SW 1271 (cell line): ENCODE results near the gene CHST12.
"Not testable (repeated sequence)": the region's sequence is repeated elsewhere in the genome, so short reads cannot be mapped to it uniquely, and the experiment has no call there.

Experiments used
- DNase-seq, 2 experiments: peaks; one replicate each; lab custom pipeline; 2025; lab: John Stamatoyannopoulos, UW

Gene CHST12

DNA sequence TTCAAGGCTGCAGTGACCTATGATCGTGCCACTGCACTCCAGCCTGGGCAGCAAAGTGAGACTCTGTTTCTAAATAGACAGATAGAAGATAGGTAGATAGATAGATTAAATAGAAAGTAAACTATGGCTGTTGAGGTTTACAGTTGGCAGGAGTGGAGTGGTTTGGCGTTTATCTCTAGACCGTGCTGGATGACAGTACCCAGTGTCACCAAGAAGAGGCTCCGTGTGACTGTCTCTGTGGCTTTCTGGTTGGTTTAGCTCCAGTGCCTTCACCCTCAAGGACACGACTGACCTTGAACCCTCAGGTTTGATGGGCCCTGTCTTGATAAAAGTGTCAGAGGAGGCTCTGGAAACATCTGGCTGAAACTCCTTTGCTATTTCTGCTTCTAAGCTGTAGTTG, 31.7 kb downstream of the CHST12 start:
- no peak for DNase-seq

DNA sequence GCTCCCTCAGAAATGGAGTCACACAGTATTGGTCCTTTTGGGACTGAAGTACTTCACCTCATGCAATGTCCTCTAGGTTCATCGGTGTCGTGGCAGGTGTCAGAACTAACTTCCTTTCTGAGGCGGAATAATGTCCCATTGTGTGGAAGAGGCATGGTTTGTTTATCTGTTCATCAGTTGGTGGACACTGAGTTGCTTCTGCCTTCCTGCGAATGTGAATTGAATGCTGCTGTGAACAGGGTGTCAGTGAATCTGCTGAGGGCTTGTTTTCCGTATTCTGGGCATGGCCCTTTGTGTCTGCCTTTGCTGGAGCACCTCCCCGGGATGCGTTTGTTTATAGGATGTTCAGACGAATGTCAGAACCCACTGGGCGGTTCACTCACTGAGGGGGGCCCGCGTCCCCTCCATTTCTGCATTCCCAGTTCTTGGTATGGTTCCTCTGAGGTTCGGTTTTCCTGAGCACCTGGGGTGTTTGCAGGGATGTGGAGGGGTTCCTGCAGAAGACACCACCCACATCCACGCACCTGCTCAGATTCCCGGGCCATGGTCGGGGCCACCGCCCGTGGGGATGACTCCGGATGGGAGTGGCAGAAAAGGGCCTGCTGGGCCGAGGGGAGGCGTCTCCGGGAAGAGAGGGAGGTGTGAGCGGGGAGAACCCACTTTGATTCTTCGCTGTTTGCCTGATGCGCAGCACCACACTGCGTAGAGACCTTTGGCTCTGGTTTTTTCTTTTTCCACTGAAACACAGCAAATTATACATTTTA, 33.1 kb downstream of the CHST12 start:
- no peak for DNase-seq

DNA sequence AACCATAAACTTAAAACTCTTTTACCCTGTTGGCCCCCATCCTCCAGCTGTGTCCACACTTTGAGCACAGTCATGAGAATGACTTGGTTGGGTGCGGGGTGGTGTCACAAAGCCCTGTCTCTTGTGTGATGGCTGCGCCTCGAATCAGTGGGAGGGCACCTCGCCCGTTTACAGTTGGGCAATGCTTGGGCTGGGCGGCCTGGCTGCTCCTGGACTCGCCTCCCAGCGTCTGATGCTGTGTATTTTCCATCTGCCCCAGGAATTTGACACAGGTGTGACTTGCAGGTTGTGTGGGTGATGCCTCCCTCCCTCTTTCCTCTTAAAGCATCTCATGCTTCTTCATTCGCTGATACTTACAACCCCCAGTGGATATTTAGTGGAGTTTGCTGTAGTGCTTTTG, 33.7 kb downstream of the CHST12 start:
- no peak for DNase-seq

DNA sequence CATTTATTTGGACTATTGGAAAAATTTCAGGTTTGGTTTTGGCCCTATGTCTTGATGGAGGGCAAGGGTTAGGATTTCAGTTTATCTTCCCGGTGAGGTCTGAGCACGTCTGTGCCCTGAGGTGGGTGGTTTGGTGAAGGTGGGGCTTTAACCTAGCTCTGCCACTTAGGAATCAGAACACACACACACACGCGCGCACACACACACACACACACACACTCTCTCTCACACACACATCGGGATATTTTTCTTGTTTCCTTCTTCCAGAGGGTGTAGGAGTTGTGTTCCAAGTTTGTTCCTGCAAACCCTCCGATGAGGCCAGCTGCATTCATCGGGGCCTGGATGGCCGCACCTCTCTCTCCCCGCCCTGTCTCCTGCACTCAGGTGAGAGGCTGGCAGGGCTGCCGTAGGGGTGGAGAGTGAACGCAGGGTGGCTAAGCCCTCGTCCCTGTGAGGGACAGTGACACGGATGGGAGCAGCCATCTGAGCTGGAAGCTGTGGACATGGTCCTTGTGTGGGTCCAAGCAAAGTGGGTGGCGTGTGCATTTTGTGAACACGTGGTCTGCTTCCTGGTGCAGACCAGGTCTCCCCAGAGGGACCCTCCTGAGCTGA, 34.2 kb downstream of the CHST12 start:
- no peak for DNase-seq

DNA sequence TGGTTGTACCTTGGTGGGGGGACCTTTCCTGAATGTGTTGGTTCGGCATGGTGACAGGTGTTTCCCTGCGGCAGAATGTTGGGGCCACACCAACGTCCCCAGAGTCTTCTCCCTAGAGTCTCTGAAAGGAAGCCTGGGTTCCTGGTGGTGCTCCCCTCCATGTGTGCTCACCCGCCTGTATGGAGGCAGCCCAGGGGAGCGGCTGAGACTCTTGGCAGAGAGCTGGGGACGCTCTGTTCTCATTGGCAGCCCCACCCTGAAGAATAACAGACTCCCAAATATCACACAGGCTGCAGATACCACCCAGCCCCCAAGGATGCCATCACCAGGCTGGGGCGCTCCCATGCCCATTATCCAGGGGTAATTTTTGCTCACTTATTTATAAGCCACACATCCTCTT, 34.8 kb downstream of the CHST12 start:
- no peak for DNase-seq

DNA sequence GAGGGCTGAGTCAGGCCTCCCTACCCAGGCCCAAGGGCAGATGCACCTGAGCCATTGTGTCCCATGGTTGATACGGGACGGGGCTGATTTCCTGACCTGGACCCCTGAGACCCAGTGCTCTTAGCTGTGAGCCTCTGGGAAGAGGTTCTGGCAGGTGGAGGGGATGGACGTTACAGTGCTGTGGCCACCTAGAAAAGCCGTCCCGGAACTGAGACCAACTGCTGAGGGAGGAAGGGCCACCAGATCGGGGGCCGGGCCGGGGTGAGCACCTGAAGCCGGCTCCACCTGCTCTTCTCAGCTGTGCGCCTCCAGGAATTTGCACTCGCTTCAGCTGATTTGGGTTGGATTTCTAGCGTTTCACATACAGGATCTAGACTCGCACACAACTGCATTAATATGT, 35.4 kb downstream of the CHST12 start:
- no peak for DNase-seq

DNA sequence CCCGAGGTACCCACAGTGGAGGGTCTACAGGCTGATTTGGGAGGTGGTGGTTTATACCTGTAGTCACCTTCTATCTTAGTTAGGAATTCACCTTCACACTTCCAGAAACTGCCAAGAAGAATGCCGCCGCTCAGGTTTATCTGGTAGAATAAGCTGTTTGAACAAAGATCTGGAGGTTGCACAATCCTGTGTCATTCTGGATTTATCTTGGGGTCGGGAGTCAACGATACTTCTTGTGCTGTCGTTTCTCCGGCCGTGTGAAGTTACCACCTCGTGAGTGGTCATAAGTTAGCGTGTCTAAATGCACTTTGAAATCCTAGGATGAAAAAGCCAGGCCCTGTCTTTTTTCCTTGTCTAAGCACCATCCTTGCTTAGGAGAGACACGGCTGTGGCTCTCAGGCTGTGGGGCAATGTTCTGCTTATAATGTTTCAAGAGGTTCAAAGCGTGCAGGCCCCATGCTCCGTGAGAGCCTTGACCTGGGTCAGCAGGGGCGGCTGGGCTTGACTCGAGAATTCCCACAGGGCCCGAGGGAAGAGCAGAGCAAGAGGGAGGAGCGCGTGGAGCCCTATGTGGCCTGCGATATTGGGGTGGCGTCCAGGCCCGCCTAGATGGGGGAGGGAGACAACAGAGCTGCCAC, 37.3 kb downstream of the CHST12 start:
- no peak for DNase-seq

DNA sequence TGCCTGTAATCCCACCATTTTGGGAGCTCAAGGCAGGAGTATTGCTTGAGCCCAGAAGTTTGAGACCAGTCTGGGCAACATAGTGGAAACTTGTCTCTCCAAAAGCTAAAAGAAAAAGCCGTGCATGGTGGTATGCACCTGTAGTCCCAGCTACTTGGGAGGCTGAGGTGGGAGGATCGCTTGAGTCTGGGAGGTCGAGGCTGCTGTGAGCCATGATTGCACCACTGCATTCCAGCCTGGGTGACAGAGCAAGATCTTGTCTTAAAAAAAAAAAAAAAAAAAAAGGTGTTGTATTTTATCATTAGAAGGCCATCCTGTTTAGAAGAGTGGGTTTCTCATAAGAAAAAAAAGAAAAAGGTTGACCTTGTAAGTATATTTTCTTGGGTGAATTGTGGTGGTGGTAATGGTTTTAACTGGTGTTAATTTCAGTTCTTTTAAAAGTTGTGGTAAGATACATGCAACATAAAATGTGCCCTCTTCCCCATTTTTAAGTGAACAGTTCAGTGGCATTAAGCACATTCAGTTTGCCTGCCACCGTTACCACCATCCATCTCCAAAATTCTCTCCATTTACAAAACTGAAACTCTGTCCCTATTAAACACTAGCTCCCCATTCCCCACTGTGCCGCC, 38.1 kb downstream of the CHST12 start:
- no peak for DNase-seq

DNA sequence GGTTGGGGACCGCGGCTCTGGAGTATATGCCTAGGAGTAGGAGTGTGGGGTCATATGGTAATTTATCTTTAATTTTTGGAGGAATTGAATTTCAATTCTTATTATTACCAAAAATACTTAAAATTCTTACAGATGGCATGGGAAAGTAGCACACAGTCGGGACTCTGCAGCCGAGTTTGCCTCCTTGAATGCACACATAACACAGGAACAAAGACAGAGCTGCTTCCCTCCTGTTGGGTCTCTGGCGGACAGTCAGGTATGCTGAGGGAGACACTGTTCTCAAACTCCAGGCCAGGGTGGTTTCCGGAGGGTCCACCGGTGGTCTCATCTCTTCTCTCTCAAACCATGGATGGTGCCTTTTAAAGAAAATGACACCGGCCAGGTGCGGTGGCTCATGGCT, 40.1 kb downstream of the CHST12 start:
- DNase-seq = no peak

DNA sequence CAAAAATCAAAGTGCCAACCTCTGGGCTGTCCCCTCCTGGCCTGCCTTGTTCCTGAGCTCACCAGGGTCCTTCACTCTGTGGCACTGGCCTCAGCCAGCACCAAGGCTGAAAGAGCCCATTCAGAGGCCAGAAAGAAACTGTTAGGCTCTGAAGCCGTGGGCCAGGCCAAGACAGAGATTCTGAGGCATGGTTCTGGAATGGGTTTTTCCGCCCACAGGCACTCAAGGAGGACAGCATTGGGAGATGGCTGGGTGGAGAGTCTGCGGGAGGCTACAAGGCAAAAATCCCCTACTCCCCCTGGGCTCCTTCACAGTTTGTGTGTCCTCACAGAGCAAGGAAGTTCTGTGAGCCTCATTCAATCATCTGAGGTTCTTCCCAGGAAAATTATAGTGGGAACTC, 41.1 kb downstream of the CHST12 start:
- no peak for DNase-seq

DNA sequence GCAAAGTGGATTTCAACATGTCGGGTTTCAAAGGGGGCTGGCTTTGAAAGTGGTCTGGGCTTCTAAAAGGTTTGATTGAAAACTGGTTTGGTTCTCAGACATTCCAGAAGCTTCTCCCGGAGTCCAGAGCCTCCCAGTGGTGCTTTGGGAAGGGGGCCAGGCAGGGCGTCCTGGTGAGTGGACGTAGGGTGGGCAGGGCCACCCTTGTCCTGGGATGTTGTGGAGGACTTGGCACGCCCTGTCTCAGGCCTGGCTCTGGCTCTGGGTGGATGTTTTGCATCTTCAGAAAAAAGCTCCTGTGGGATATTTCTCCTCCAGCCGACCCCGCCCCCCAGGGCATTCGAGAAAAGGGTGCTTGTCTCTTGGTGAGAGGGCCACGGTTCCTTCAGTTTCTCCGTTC, 41.6 kb downstream of the CHST12 start:
- no peak for DNase-seq

DNA sequence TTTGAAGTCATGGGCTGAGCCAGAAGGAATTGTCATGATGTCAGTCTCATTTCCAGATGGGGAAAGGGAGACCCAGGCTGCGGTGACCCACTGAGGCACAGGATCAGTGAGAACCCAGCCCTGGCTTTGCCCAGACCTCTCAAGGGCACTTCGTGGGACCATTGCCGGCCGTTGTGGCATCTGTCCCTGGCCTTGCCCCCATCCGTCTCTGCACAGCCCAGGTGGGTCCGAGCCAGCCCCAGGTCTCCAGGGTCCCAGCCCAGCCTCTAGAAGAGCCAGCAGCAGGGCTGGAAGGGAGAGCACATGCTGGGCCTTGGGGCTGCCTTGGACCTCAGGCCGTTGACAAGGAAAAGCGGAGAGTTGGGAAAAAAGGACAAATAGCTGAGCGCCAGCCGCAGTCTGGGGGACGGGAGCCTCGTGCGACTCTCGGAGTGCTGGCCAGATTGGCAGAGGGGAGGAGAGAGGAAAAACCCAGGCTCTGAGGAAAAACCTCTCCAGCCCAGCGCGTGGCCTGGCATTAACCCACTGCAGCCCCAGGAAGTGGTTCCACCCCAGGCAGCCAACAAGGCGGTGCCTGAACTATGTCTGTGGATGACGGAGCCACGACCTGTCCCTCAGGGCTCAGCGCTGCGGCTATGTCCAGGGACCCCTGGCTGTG, 42.6 kb downstream of the CHST12 start:
- DNase-seq = no peak

DNA sequence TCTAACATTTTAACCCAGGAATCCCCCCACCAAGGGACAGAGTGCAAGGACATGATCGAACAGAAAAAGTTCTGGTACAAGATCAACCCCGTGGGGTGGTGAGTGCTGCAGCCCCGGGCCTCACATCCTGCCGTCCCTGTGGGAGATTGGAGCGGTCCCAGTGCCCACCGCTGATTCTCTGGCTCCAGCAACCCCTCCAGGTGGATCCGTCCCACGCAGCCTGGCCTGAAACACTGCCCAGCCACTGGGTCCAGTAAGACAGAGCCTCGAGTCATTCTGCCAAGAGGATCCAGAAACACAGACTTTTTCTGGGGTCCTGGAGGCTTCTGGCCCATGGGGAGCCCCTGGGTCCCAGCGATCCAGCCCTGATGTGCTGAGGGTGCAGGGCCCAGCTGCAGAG, 43.3 kb downstream of the CHST12 start:
- DNase-seq = no peak

DNA sequence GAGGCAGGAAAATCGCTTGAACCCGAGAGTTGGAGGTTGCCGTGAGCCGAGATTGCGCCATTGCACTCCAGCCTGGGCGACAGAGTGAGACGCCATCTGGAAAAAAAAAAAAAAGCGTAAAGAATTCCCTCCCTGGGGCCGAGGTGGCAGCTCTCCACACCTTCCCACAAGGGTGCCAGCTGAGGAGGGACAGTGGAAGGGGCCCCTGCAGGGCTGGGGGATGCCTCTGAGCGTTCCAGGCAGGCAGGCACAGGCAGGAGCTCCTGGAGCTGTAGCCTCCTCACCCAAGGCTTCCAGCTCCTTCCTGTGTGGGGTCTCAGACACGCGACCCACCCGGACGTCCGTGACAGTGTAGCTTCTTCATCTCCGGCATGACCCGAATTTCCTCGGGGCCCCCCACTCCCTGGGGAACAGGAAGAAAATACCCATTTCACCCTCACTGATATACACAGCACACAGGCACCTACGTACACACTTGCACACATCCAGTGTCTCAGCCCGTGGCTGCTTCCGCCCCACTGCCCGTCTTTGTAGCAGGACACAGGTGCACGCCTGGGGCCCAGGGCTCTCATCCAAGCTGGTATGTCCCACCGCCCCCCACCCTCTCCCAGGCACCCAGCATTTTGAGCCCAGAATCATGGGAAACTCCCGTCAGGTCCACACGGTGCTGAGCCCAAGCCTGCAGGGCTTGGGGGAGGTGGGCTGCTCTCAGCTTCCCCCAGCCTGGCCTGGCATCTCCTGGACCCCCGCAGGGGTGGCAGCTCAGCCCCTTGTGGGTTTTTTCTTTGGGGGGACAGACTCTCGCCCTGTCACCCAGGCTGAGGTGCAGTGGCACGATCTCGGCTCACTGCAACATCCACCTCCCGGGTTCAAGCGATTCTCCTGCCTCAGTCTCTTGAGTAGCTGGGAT, 47.0 kb downstream of the CHST12 start:
- DNase-seq = no peak

DNA sequence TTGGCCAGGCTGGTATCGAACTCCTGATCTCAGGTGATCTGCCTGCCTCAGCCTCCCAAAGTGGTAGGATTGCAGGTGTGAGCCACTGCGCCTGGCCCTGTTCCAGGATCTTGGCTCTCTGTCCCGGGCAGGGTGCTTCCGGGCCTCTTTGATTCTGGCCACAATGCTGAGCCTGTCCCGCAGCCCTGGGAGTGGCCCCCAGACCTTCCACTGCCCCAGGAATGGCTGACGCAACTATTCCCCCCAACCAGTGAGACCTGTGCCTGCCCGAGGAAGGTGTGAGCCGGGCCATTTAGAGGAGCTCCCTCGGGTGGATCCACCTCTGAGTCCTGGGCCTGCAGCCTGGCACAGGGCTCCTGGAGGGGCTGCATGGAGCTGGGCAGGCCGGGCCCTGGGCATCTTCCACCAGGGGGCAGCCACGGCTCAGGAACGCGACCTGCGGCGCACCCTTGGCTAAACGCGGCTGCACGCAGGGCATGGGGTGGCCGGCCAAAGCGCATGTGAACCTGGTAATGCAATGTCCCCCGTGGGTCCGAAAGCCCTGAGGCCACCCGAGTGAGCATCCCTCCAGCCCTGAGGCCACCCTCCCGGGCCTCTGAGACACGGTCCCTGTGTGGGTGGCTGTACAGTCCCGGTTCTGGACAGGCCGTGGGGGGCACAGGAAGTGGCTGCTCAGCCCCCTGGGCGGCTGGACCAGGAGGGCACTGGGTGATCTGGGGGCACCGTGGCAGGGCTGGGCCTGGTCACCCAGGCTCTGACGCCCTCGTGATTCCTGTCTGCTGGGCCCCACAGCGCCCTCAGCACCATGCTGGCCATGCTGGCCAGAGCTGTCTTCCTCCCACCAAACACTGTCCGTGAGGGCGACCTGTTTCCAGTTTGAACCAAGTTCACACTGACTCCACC, 48.0 kb downstream of the CHST12 start:
- DNase-seq = peak; percentile 36 to 74

DNA sequence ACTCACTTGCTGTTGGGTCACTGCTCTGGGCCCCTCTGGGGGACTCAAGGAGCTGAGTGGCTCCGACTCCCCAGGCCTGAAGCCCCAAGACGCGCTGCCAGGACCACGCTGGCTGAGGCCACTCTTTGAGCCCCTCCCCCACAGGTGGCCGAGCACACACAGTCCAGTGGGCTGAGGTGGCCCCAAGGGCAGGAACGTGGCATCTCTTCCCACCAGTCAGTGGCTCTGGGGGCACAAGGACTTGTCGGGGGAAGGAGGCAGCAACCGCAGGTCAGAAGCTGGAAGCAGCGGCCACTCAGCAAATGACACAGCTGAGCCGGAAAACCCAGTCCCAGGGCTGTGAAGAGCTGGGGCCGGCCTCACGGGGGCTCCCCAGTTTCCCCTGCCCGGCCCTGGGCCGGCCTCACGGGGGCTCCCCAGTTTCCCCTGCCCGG, 48.7 kb downstream of the CHST12 start:
- no peak for DNase-seq

DNA sequence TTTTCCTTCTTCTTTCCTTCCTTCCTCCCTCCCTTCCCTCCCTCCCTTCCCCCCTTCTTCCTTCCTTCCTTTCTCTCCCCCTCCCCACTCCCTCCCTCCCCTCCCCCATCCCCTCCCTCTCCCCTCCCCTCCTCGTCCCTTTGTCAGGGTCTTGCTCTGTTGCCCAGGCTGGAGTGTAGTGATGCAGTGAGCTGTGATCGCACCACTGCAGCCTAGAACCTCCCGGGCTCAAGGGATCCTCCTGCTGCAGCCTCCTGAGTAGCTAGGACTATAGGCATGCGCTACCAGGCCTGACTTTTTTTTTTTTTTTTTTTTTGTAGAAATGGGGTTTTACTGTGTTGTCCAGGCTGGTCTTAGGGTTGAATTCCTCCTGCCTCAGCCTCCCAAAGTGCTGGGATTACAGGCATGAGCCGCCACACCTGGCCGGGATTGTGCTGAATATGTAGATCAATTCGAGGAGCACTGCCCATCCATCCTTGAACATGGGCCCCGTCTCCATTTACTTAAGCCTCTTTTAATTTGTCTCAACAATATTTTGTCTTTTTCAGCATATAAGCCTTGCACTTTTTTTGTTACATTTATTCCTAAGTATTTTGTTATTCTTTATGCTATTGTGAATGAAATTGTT, 49.3 kb downstream of the CHST12 start:
- DNase-seq = no peak

DNA sequence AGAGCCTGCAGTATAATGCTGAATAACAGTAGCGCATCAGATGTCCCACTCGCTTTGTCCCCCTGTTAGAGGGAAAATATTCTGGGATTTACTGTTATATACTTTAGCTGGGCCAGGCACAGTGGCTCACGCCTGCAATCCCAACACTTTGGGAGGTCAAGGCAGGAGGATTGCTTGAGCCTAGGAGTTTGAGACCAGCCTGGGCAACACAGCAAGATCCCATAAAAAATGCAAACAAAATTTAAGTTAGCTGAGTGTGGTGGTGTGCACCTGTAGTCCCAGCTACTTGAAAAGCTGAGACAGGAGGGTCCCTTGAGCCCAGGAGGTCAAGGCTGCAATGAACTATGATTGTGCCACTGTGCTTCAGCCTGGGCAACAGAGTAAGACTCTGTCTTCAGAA, 50.4 kb downstream of the CHST12 start:
- DNase-seq = not testable (repeated sequence)

DNA sequence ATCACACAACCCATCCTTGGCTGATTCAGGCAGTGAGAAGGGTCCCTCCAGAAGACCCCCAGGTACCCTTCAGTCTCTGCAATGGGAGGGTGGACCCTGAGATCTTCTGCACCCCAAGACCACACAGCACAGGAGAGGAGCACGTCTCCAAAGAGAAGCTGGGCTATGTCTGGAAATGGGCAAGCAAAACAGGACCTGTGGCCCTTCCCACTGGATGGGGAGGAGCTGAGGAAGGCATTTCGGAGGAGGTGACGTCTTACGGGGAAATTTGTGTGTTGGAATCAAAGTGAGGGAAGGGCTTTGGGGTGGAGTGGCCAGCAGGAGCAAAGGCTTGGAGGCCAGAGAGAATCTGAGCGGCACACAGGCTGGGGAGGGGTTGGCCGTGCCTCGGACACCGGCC, 56.3 kb downstream of the CHST12 start:
- DNase-seq = no peak

DNA sequence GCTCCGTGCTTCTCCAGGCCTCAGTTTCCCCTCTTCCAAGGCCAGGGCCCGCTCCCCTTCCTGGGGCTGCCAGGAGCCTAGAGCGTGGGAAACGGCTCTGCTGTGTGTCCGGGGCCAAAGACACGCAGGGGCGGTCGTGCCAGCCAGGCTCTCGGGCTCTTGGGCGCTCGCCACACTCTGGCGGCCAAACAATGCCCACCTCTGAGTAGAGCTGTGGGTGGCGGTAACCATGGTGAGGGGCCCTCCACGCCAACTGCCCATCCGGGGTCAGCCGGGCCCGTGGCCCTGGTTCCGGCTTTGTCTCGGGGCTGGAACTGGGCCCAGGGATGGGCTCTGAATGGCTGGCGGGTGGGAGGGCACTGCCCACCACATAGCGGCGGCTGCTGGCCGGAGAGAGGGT, 56.8 kb downstream of the CHST12 start:
- no peak for DNase-seq
